ENCODE measurements around the gene BDKRB2.

Gene BDKRB2

GRCh38 chr14:96264853-96265252, 60.2 kb downstream of the BDKRB2 start:
- Histone ChIP-seq H3K9me3 (no peaks in the 10 kb centered on the region), H3K27me3 (ENCODE audit: low read depth) (peaks cover 2% of the 10 kb centered on the region; the same call in 1 of the 2 replicates), H3K36me3 (replicated peaks) (no peaks in the 10 kb centered on the region), H3K4me1 (no peaks in the 10 kb centered on the region), H3K4me3 (no peak overlapping the region)
- DNase-seq (ENCODE audit: low spot score in 2 of 2), result no peak
- in situ Hi-C loops (cut with MboI; ENCODE audit: low sequenced_read_pairs), result loop anchor here (25.0 kb wide), 1 partner anchor 703 kb away; no protein-coding TSS in a partner anchor

DNA sequence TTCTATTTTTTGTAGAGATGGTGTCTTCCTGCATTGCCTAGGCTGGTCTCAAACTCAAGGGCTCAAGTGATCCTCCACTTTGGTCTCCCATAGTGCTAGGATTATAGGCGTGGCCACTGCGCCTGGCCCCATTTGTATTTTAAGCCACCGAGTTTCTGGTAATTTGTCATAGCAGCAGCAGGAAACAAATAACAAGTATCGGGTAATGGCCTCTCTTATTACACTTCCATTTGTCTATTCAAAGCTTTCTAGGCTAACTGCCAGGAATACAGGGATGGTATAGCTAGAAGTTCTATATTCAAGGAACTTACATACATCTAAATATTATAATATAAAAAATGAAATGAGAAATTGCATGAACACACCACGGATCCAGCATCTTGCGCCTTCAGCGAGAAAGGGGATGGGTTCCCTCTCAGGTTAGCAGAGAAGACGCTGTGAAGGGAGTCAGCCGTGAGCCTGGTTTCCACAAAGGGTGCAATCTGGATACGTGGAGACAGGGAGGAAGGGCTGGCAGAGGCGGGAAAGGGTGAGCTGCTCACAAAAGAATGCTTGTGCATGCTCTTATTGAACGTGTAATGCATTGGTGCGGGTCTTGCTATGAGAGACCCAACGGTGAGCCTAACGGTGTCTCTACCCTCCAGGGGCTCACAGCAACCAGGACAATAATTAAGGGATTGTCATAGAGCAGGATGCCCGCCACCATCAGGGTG, 60.9 kb downstream of the BDKRB2 start:
- H3K4me1 ChIP-seq, result no peaks in the 10 kb centered on the region
- peaks cover 2% of the 10 kb centered on the region; the same call in 1 of the 2 replicates for H3K27me3 ChIP-seq (ENCODE audit: low read depth)
- DNase-seq (ENCODE audit: low spot score in 2 of 2), result no peak
- no peak overlapping the region for H3K4me3 ChIP-seq
- no peaks in the 10 kb centered on the region for H3K36me3 ChIP-seq (replicated peaks)
- in situ Hi-C loops (cut with MboI; ENCODE audit: low sequenced_read_pairs), result loop anchor here (25.0 kb wide), 1 partner anchor 703 kb away; no protein-coding TSS in a partner anchor
- no peaks in the 10 kb centered on the region for H3K9me3 ChIP-seq

DNA sequence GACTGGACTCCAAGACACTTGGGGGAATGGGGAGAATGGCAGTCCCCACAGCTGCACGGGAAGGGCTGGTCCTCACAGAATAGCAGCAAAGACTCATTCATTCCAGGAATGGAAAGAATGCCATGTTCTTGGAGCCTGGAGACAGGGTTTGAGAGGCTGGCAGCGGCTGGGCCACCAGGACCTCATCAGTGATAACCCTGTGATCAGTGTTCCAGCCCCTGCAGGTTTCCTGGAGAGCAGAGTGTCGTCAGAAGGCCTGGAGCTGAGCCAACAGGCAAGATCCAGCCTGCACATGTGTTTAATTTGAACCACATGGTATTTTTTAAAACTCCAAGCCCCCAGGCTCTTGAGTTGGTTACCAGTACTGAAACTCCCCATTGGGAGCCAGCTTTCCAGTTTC, 62.7 kb downstream of the BDKRB2 start:
- Histone ChIP-seq H3K36me3 (replicated peaks) (no peaks in the 10 kb centered on the region), H3K27me3 (ENCODE audit: low read depth) (no peaks in the 10 kb centered on the region), H3K4me3 (no peak overlapping the region), H3K4me1 (no peaks in the 10 kb centered on the region), H3K9me3 (no peaks in the 10 kb centered on the region)
- in situ Hi-C loops (cut with MboI; ENCODE audit: low sequenced_read_pairs), result loop anchor here (25.0 kb wide), 1 partner anchor 705 kb away; no protein-coding TSS in a partner anchor
- DNase-seq (ENCODE audit: low spot score in 2 of 2), result no peak

DNA sequence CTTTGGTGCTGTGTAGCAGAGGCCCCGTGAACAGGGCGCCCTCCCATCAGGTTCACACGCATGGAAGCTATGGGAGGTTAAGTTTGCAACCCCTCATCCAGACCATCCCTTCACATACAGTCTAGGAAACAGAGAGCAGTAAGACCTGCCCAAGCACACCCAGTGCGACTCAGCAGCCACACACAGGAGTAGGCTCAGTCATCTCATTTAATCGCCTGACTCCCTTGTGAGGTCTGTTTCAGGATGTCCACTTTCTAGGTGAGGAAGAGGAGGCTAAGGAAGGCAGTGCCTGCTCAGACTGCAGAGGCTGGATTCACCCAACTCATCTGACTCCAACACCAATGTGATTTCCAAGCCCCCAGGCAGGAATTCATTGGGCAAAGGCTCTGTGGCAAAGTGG, 63.3 kb downstream of the BDKRB2 start:
- in situ Hi-C loops (cut with MboI; ENCODE audit: low sequenced_read_pairs), result loop anchor here (25.0 kb wide), 1 partner anchor 706 kb away; no protein-coding TSS in a partner anchor
- no peak for DNase-seq (ENCODE audit: low spot score in 2 of 2)
- Histone ChIP-seq H3K27me3 (ENCODE audit: low read depth) (no peaks in the 10 kb centered on the region), H3K4me1 (no peaks in the 10 kb centered on the region), H3K36me3 (replicated peaks) (no peaks in the 10 kb centered on the region), H3K4me3 (no peak overlapping the region), H3K9me3 (no peaks in the 10 kb centered on the region)

GRCh38 chr14:96268431-96269358, 64.1 kb downstream of the BDKRB2 start:
- no peaks in the 10 kb centered on the region for H3K4me1 ChIP-seq
- H3K4me3 ChIP-seq, result no peak overlapping the region
- no peak for DNase-seq (ENCODE audit: low spot score in 2 of 2)
- in situ Hi-C loops (cut with MboI; ENCODE audit: low sequenced_read_pairs), result loop anchor here (25.0 kb wide), 1 partner anchor 706 kb away; no protein-coding TSS in a partner anchor
- H3K9me3 ChIP-seq, result no peaks in the 10 kb centered on the region
- no peaks in the 10 kb centered on the region for H3K36me3 ChIP-seq (replicated peaks)
- no peaks in the 10 kb centered on the region for H3K27me3 ChIP-seq (ENCODE audit: low read depth)

DNA sequence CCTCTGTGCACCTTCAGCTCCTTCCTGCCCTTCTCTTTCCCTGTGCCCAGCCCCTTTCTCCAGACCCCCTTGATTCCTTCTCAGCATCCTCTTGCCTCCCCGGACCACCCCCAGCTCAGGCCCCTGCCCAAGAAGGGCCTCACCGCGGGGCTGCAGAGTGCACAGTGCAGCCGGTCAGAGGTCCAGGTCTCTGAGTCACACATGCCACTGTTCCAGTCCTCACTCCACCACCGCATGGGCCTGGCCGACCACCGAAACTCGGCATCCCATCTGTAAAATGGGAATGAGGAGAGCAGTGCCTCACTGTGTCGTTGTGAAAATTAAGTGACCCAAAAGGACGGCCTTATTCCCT, 64.7 kb downstream of the BDKRB2 start:
- Histone ChIP-seq H3K4me1 (no peaks in the 10 kb centered on the region), H3K36me3 (replicated peaks) (no peaks in the 10 kb centered on the region), H3K4me3 (no peak overlapping the region), H3K27me3 (ENCODE audit: low read depth) (no peaks in the 10 kb centered on the region), H3K9me3 (no peaks in the 10 kb centered on the region)
- DNase-seq (ENCODE audit: low spot score in 2 of 2), result no peak
- in situ Hi-C loops (cut with MboI; ENCODE audit: low sequenced_read_pairs), result loop anchor here (25.0 kb wide), 1 partner anchor 707 kb away; no protein-coding TSS in a partner anchor

DNA sequence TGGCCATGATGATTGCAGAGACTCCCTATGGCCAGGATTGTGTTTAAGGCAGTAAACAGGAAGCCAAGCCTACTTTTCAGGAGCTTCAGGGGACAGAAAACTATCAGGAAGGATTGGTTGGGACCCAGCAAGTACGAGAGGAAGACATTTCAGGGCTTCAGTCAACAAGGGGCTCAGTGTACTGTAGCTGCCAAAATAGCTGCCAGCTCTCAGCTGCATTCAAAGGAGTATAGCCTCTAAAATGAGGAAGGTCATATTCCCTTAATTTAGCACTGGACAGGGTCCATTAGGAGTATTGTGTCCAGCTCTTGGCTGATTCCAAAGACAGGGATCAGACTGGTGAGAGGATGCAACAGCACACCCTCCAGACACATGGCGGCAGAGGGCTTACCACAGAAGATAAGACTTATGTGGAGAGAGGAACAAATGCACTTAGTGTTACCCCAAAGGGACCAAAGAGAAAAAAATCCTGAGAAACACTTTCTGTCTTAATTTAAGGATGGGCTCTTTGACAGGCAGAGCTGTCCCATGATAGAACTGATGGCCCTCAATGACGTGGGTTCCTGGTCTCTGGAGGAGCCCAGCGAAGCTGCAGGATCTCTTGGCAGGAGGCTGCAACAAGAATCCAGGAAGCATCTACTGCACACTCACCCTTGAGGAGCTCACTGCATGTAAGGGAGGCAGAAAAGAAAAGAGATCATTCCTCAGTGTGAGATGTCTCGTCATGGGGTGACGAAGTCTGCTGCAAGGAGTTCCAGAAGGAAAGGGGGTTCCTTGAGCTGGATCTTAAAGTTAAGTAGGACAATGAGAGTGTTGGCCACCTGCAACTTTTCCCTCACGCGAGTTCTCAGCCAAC, 66.2 kb downstream of the BDKRB2 start:
- no peak overlapping the region for H3K4me3 ChIP-seq
- no peaks in the 10 kb centered on the region for H3K36me3 ChIP-seq (replicated peaks)
- in situ Hi-C loops (cut with MboI; ENCODE audit: low sequenced_read_pairs), result loop anchor here (5.0 to 25.0 kb wide), 2 partner anchors 163 to 708 kb away; no protein-coding TSS in a partner anchor
- H3K9me3 ChIP-seq, result no peaks in the 10 kb centered on the region
- no peaks in the 10 kb centered on the region for H3K4me1 ChIP-seq
- H3K27me3 ChIP-seq (ENCODE audit: low read depth), result no peaks in the 10 kb centered on the region
- no peak for DNase-seq (ENCODE audit: low spot score in 2 of 2)

DNA sequence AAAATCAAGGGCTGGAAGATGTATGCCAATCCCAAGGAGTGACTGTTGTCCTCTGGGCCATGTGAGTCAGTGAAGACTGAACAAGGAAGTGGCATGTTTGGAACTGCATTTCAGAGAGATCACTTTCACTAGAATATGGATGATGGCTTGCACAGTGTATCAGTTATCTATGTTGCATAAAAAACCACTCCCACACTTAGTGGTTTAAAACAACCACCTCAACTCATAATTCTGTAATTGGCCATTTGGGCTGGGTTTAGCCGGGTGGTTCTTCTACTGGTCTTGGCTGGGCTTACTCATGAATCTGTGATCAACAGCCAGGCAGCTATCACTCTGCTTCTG, 66.8 kb downstream of the BDKRB2 start:
- DNase-seq (ENCODE audit: low spot score in 2 of 2), result no peak
- Histone ChIP-seq H3K36me3 (replicated peaks) (no peaks in the 10 kb centered on the region), H3K4me1 (no peaks in the 10 kb centered on the region), H3K27me3 (ENCODE audit: low read depth) (no peaks in the 10 kb centered on the region), H3K9me3 (no peaks in the 10 kb centered on the region), H3K4me3 (no peak overlapping the region)
- in situ Hi-C loops (cut with MboI; ENCODE audit: low sequenced_read_pairs), result loop anchor here (5.0 to 25.0 kb wide), 2 partner anchors 164 to 709 kb away; no protein-coding TSS in a partner anchor

GRCh38 chr14:96272777-96273473, 68.3 kb downstream of the BDKRB2 start:
- Histone ChIP-seq H3K4me1 (no peaks in the 10 kb centered on the region), H3K27me3 (ENCODE audit: low read depth) (no peaks in the 10 kb centered on the region), H3K9me3 (no peaks in the 10 kb centered on the region; the same call in 1 of the 2 replicates), H3K36me3 (replicated peaks) (no peaks in the 10 kb centered on the region), H3K4me3 (no peak overlapping the region)
- DNase-seq (ENCODE audit: low spot score in 2 of 2), result no peak
- in situ Hi-C loops (cut with MboI; ENCODE audit: low sequenced_read_pairs), result loop anchor here (5.0 to 25.0 kb wide), 2 partner anchors 166 to 711 kb away; no protein-coding TSS in a partner anchor

- H3K27me3 ChIP-seq (ENCODE audit: low read depth), result no peaks in the 10 kb centered on the region
- H3K4me1 ChIP-seq, result no peaks in the 10 kb centered on the region
- H3K4me3 ChIP-seq, result no peak overlapping the region
- no peak for DNase-seq (ENCODE audit: low spot score in 2 of 2)
- H3K36me3 ChIP-seq (replicated peaks), result no peaks in the 10 kb centered on the region
- in situ Hi-C loops (cut with MboI; ENCODE audit: low sequenced_read_pairs), result loop anchor here (5.0 to 25.0 kb wide), 2 partner anchors 166 to 711 kb away; no protein-coding TSS in a partner anchor
- H3K9me3 ChIP-seq, result no peaks in the 10 kb centered on the region; the same call in 1 of the 2 replicates
These were observed 69.0 kb downstream of the BDKRB2 start for GRCh38 chr14:96273629-96274028.

DNA sequence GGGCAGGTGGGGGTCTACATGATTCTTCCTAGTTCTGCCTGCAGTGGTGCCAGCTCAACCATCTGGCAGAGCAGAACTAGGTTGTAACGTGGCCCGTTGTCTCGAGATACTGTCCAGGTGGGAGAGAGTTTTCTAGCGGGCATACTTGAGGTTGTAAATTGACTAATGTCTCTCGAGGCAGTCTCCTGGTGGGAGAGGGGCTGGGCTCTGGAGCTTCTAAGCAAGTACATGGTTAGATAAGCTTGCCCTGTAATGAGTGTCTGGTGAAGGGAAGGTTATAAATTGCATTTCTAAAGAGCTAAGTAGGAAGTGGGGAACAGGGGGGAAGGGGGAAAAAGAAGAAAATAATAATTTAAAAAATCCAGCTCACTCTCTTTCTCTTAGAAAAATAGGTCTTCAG, 69.5 kb downstream of the BDKRB2 start:
- no peak for DNase-seq (ENCODE audit: low spot score in 2 of 2)
- Histone ChIP-seq H3K4me3 (no peak overlapping the region), H3K4me1 (no peaks in the 10 kb centered on the region), H3K27me3 (ENCODE audit: low read depth) (no peaks in the 10 kb centered on the region), H3K36me3 (replicated peaks) (no peaks in the 10 kb centered on the region), H3K9me3 (no peaks in the 10 kb centered on the region; the same call in 1 of the 2 replicates)
- in situ Hi-C loops (cut with MboI; ENCODE audit: low sequenced_read_pairs), result loop anchor here (5.0 to 25.0 kb wide), 2 partner anchors 167 to 712 kb away; no protein-coding TSS in a partner anchor

- H3K36me3 ChIP-seq (replicated peaks), result no peaks in the 10 kb centered on the region
- no peak for DNase-seq (ENCODE audit: low spot score in 2 of 2)
- H3K9me3 ChIP-seq, result no peaks in the 10 kb centered on the region; the same call in 1 of the 2 replicates
- in situ Hi-C loops (cut with MboI; ENCODE audit: low sequenced_read_pairs), result loop anchor here (5.0 to 25.0 kb wide), 2 partner anchors 167 to 712 kb away; no protein-coding TSS in a partner anchor
- no peaks in the 10 kb centered on the region for H3K4me1 ChIP-seq
- no peak overlapping the region for H3K4me3 ChIP-seq
- H3K27me3 ChIP-seq (ENCODE audit: low read depth), result no peaks in the 10 kb centered on the region
These were observed 69.9 kb downstream of the BDKRB2 start for GRCh38 chr14:96274543-96274942.

Data from HAP-1 (cell line).